Measurements from ENCODE around the gene TTC3. TPM values are rescaled to one million over a fixed set of nuclear protein-coding genes. Genes with fewer than 3 reads are reported as not detected.
A peak's percentile ranks its signal among the peaks of the same experiment; 100 is the strongest.

Gene TTC3
- total RNA-seq, 1 experiment from 2014 or later, result 77.6 TPM

GRCh38 chr21:37117204-37117603 is 44.1 kb downstream of the TTC3 start:
- Histone ChIP-seq H3K4me2 (no peak overlapping the region), H3K79me2 (ENCODE audit: low read depth) (no peaks in the 10 kb centered on the region), H3K4me3 (no peak overlapping the region), H3F3A (ENCODE audit: insufficient read depth, low read depth) (no peaks in the 10 kb centered on the region), H3K27ac (no peak overlapping the region), H2AFZ (no peak overlapping the region), H3K4me1 (replicated peaks; ENCODE audit: insufficient read depth) (no peaks in the 10 kb centered on the region), H4K20me1 (ENCODE audit: insufficient read depth) (no peaks in the 10 kb centered on the region), H3K9me2 (ENCODE audit: insufficient read depth) (no peaks in the 10 kb centered on the region), H3K36me3 (ENCODE audit: low read depth) (no peaks in the 10 kb centered on the region; the same call in 1 of the 2 replicates), H3K27me3 (ENCODE audit: insufficient read depth, low read depth) (no peaks in the 10 kb centered on the region), H3K9me3 (ENCODE audit: insufficient read depth, low read depth) (no peaks in the 10 kb centered on the region)
- ChIA-PET CTCF (no interaction called here), POLR2A (ENCODE audit: unreplicated experiment) (interaction anchor here (0.9 kb wide), 1 partner anchor 798 kb away, joined by 3 read pairs; no protein-coding TSS in a partner anchor)
- no TSS peak for BruUV-seq (replicated peaks)
- DNase-seq, result no peak
- intact Hi-C loops (cut with micrococcal nuclease; ENCODE audit: unreplicated experiment), result no loop called here
- TF ChIP-seq EZH2 (IDR thresholded peaks at IDR 0.05; ENCODE audit: low read depth) (no peak), CTCF (conservative IDR thresholded peaks at IDR 0.05) (no peak)

DNA sequence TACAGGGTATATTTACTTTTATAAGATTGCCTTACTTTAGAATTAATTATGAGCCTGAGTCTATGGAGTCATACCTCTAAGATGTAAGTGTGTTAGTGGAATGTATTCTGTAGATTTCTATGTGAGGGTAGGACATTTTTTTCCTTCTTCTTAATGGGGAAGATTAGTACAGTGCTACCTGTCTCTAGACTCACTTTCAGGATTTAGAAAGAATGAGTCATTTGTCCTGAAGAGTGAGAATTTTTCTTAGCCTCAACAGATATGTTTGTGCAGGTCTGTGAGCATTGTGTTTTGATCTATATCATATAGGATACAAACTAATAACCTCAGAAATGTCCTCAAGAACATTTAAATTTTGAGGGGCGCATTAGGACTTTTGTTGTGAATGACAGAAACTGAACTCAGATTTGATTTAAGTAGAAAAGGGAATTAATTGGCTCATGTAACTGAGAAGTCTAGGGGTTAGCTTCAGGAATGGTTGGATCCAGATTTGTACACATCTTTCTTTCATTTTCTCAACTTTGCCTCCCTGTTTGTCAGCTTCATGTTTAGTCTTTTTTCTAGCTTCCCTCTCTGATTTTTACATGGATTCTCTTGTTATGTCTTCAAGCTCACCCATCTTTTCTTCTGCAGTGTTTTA is 45.3 kb downstream of the TTC3 start:
- no peak overlapping the region for H3K27ac ChIP-seq
- no peak overlapping the region for H3K4me2 ChIP-seq
- H4K20me1 ChIP-seq (ENCODE audit: insufficient read depth), result no peaks in the 10 kb centered on the region
- intact Hi-C loops (cut with micrococcal nuclease; ENCODE audit: unreplicated experiment), result no loop called here
- no peak overlapping the region for H3K4me3 ChIP-seq
- no peaks in the 10 kb centered on the region for H3K9me2 ChIP-seq (ENCODE audit: insufficient read depth)
- ChIA-PET CTCF (no interaction called here), POLR2A (ENCODE audit: unreplicated experiment) (no interaction called here)
- H3K36me3 ChIP-seq (ENCODE audit: low read depth), result no peaks in the 10 kb centered on the region; the same call in 1 of the 2 replicates
- H2AFZ ChIP-seq, result no peak overlapping the region
- no peaks in the 10 kb centered on the region for H3K9me3 ChIP-seq (ENCODE audit: insufficient read depth, low read depth)
- no peaks in the 10 kb centered on the region for H3K4me1 ChIP-seq (replicated peaks; ENCODE audit: insufficient read depth)
- BruUV-seq (replicated peaks), result no TSS peak
- no peak for TF ChIP-seq EZH2 (IDR thresholded peaks at IDR 0.05; ENCODE audit: low read depth)
- no peak for TF ChIP-seq CTCF (conservative IDR thresholded peaks at IDR 0.05)
- no peaks in the 10 kb centered on the region for H3K79me2 ChIP-seq (ENCODE audit: low read depth)
- H3K27me3 ChIP-seq (ENCODE audit: insufficient read depth, low read depth), result no peaks in the 10 kb centered on the region
- H3F3A ChIP-seq (ENCODE audit: insufficient read depth, low read depth), result no peaks in the 10 kb centered on the region
- DNase-seq, result peak in 1 of 2 experiments; percentile 35

DNA sequence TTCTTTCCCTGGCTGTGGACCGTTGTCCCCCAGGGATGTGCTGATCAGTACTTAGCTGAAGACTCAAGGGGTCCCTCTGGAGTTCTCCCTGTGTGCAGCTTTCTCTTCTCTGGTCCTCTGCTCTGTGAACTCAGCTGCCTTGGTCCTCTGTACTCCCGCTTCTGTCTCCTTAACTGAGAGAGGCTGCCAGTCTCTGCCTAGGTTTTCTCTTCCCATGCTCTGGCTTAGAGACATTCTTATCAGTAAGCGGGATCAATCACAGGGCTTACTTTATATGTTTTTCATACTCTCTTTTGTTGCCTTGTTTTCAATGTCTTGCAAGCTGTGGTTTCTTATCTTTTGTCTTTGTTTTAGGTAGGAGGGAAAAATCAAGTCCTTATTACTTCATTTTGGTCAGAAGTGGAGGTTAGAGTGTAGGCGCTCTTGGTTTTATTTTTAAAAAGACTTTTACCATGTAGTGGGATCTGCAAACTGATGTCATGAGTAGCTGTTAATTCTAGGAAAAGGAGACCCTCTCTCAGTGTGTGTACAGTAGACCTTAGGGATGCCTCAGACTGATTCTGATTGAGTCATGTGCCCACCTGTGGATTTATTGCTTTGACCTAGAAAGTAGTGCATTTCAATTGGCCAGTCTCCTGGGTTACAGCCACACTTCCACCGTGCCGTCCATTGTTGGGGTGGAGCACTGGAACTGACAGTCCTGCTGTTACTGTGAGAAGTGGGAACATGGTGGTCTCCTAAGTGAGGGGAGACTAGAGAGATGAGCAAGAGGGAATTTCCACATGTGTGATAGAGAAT is 46.6 kb downstream of the TTC3 start:
- no peak overlapping the region for H3K27ac ChIP-seq
- POLR2A ChIA-PET (ENCODE audit: unreplicated experiment), result no interaction called here
- CTCF ChIA-PET, result no interaction called here
- BruUV-seq (replicated peaks), result no TSS peak
- H4K20me1 ChIP-seq (ENCODE audit: insufficient read depth), result no peaks in the 10 kb centered on the region
- H3K4me3 ChIP-seq, result no peak overlapping the region
- H3K4me2 ChIP-seq, result no peak overlapping the region
- no peaks in the 10 kb centered on the region; the same call in 1 of the 2 replicates for H3K36me3 ChIP-seq (ENCODE audit: low read depth)
- no peaks in the 10 kb centered on the region for H3K4me1 ChIP-seq (replicated peaks; ENCODE audit: insufficient read depth)
- no peaks in the 10 kb centered on the region for H3K79me2 ChIP-seq (ENCODE audit: low read depth)
- H3K9me3 ChIP-seq (ENCODE audit: insufficient read depth, low read depth), result no peaks in the 10 kb centered on the region
- TF ChIP-seq CTCF (conservative IDR thresholded peaks at IDR 0.05), result no peak
- no peak for TF ChIP-seq EZH2 (IDR thresholded peaks at IDR 0.05; ENCODE audit: low read depth)
- H2AFZ ChIP-seq, result no peak overlapping the region
- no peaks in the 10 kb centered on the region for H3K27me3 ChIP-seq (ENCODE audit: insufficient read depth, low read depth)
- intact Hi-C loops (cut with micrococcal nuclease; ENCODE audit: unreplicated experiment), result no loop called here
- no peaks in the 10 kb centered on the region for H3K9me2 ChIP-seq (ENCODE audit: insufficient read depth)
- H3F3A ChIP-seq (ENCODE audit: insufficient read depth, low read depth), result no peaks in the 10 kb centered on the region
- no peak for DNase-seq

All from PC-9 (cell line).